Karpas-422 (cell line): Measurements from ENCODE around the gene FOXO1. TPM values are rescaled to one million over a fixed set of nuclear protein-coding genes. Genes with fewer than 3 reads are reported as not detected.

Source experiments
- DNase-seq: peaks from one replicate; pipeline ENCODE4 v3.0.0-alpha.2; 2015
- H2AFZ ChIP-seq: fragments of 200-600 bp; sonication (generic); 2 replicates; pipeline ENCODE4 v1.6.1; 2014; ENCODE audit warnings: antibody characterized with exemption, low read length, mixed read lengths
- H3K27ac ChIP-seq: fragments of 200-600 bp; sonication (generic); 2 replicates; pipeline ENCODE4 v1.5.1; 2014; ENCODE audit warnings: mild to moderate bottlenecking, low read length, moderate library complexity
- H3K27me3 ChIP-seq: fragments of 200-600 bp; sonication (generic); 2 replicates; pipeline ENCODE4 v1.6.1; 2014; ENCODE audit warnings: low read length, mixed read lengths
- H3K36me3 ChIP-seq: fragments of 200-600 bp; sonication (generic); 2 replicates; pipeline ENCODE4 v1.6.1; 2014; ENCODE audit warnings: low read length, mixed read lengths; ENCODE audit not compliant: insufficient read depth
- H3K4me1 ChIP-seq: fragments of 200-600 bp; sonication (generic); 2 replicates; pipeline ENCODE4 v1.6.1; 2014; ENCODE audit warnings: mild to moderate bottlenecking, low read length, mixed read lengths
- H3K4me2 ChIP-seq: fragments of 200-600 bp; sonication (generic); 2 replicates; pipeline ENCODE4 v1.6.1; 2014; ENCODE audit warnings: low read length, low read depth, mild to moderate bottlenecking; ENCODE audit not compliant: poor library complexity, severe bottlenecking
- H3K4me3 ChIP-seq: fragments of 200-600 bp; sonication (generic); 2 replicates; pipeline ENCODE4 v1.5.1; 2014; ENCODE audit warnings: mild to moderate bottlenecking, antibody characterized with exemption, low read length, mixed read lengths
- H3K79me2 ChIP-seq: fragments of 200-600 bp; sonication (generic); 2 replicates; pipeline ENCODE4 v1.6.1; 2014; ENCODE audit warnings: mild to moderate bottlenecking, low read length, mixed read lengths
- H3K9ac ChIP-seq: fragments of 200-600 bp; sonication (generic); 2 replicates; pipeline ENCODE4 v1.6.0; 2014; ENCODE audit warnings: low read length
- H3K9me2 ChIP-seq: fragments of 200-600 bp; sonication (generic), shearing (Covaris generic); replicated peaks from 2 replicates; pipeline ENCODE4 v1.6.0; 2014; ENCODE audit warnings: mild to moderate bottlenecking, low read length, moderate library complexity; ENCODE audit not compliant: insufficient read depth
- H3K9me3 ChIP-seq: fragments of 300-700, 200-600 bp; sonication (generic); 2 replicates; pipeline ENCODE4 v1.6.1; 2014; ENCODE audit warnings: low read length, mixed read lengths
- H4K20me1 ChIP-seq: fragments of 200-600 bp; sonication (generic); 2 replicates; pipeline ENCODE4 v1.6.1; 2014; ENCODE audit warnings: mild to moderate bottlenecking, antibody characterized with exemption, low read length, low read depth; ENCODE audit not compliant: insufficient read depth
- total RNA-seq: library from RNA; depleted of rRNA; stranded (reverse); fragments of >200 nt; shearing (Covaris generic); gene quantifications from 2 replicates; pipeline ENCODE4 v1.2.3, GENCODE V29; 2014; ENCODE audit warnings: low replicate concordance

The FOXO1 gene
- total RNA-seq, 1 experiment from 2014 or later, result 51.6 TPM

DNA sequence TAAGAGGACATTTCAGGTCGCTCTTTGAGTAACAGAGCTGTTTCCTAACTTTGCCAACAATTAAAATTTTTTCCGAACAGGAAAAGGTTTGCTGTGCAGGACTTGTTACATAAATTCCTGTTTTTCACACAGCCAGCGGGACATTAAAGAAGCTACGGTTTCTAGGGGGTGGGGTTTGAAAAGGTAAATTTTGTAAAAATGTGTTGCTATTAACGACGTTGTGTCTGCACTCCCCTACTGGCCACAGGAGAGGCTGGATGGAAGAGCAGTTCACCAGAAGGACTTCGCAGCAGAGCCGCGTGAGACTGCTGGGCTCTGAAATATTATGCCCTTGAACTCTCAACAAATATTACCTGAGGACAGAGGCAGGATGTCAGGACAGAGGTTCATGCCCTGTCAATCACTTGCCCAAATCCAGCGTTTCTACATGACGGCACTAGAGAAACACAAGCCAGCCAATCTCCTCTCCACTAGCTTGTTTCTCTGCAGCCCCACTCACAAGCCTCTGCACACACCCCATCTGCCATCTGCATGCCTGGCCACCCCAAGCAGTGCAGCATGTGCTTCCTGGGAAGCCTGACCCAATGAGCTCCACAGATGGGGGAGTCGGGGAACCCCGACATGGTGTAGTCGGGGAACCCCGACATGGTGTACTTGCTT is 102.0 kb downstream of the FOXO1 start:
- Histone ChIP-seq H2AFZ (no peak overlapping the region), H3K9me2 (no peaks in the 10 kb centered on the region), H4K20me1 (peaks cover 69% of the 10 kb centered on the region), H3K4me3 (no peak overlapping the region), H3K79me2 (peaks cover 87% of the 10 kb centered on the region), H3K9ac (no peak overlapping the region), H3K27ac (peak overlapping the region; percentile 21; the same call in 1 of the 2 replicates), H3K4me2 (peak overlapping the region; percentile 3), H3K36me3 (peaks cover 11% of the 10 kb centered on the region; the same call in 1 of the 2 replicates), H3K9me3 (no peaks in the 10 kb centered on the region), H3K27me3 (no peaks in the 10 kb centered on the region), H3K4me1 (peaks cover 46% of the 10 kb centered on the region)
- DNase-seq, result no peak

DNA sequence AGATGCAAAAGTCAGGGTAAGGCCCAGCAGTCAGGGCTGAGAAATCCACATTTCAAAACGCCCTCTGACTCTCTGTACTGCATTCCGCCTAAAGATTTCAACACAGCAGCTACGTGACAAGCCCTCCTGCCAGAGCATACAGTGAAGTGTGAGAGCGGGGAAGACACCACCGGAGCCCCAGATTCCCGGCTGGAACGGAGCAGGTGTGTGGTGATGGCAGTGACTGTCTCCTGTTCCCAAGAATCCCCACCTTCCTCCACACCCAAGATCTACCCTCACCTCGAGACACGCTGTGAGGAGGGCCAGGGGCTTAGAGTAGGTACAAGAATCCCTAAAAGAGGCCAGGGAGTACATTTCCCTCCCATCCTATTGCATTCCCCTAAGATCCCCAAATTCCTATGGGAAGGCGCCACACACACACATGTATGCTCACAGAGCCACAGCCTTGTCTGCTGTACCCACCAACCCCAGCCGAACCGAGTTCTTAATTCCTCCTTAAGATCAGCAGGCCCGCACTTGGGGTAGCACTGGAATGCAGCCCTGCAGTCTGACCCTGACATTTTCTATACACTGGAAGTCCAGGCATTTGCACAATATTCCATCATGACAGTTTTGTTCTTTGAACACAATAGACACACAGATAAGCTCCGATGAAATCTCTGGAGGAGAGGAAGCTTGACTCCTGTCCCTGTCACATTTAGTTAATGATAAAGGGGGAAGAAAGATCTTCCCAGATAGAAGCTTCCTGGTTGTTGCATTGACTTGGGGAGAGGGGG is 102.9 kb downstream of the FOXO1 start:
- H3K4me1 ChIP-seq, result peaks cover 38% of the 10 kb centered on the region
- no peak overlapping the region for H3K4me2 ChIP-seq
- H3K4me3 ChIP-seq, result no peak overlapping the region
- H3K79me2 ChIP-seq, result peaks cover 86% of the 10 kb centered on the region
- H4K20me1 ChIP-seq, result peaks cover 66% of the 10 kb centered on the region
- H3K9ac ChIP-seq, result no peak overlapping the region
- no peak for DNase-seq
- H2AFZ ChIP-seq, result no peak overlapping the region
- no peak overlapping the region for H3K27ac ChIP-seq
- H3K27me3 ChIP-seq, result no peaks in the 10 kb centered on the region
- H3K9me2 ChIP-seq, result no peaks in the 10 kb centered on the region
- peaks cover 18% of the 10 kb centered on the region for H3K36me3 ChIP-seq
- no peaks in the 10 kb centered on the region for H3K9me3 ChIP-seq

DNA sequence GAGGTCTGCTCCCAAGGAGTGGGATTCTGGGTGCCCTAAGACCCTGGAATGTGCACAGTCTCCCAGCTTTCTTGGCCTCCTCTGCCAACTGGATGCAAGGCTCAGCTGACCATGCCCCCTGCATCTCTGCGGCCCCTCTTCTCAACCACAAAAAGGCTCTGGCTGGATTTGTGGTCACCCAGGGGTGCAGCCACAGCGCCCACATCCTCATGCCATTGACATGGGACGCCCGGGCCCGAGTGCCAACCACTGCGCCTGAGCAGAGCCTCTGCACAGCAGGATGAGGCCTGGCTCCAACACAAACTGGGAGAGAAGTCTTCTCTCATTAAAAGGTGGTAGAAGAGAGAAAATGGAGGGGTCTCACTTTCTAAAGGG is 103.5 kb downstream of the FOXO1 start:
- Histone ChIP-seq H2AFZ (no peak overlapping the region), H3K4me3 (no peak overlapping the region), H3K79me2 (peaks cover 86% of the 10 kb centered on the region), H3K9me2 (no peaks in the 10 kb centered on the region), H3K9me3 (no peaks in the 10 kb centered on the region), H3K4me2 (no peak overlapping the region), H3K27ac (no peak overlapping the region), H3K27me3 (no peaks in the 10 kb centered on the region), H4K20me1 (peaks cover 65% of the 10 kb centered on the region), H3K9ac (no peak overlapping the region), H3K4me1 (peaks cover 38% of the 10 kb centered on the region), H3K36me3 (peaks cover 20% of the 10 kb centered on the region)
- no peak for DNase-seq

DNA sequence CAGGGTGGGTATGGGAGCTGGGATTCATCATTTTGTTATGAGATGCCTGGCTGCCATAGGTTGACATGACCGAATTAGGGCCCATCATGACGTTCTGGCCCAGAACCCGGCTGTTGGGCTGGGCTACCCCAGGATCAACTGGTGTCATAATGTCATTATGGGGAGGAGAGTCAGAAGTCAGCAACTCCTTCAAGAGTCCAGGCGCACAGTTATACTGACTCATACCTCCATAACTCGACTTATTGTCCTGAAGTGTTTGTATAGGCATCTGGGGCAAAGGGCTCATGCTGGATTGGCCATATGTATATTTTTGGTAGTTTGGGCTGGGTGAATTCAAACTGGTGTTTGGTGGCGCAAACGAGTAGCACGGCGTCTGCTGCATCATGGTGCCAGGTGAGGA is 106.5 kb downstream of the FOXO1 start:
- Histone ChIP-seq H3K27me3 (no peaks in the 10 kb centered on the region), H3K4me3 (no peak overlapping the region), H3K79me2 (peaks cover 76% of the 10 kb centered on the region), H3K9me3 (no peaks in the 10 kb centered on the region), H3K36me3 (peaks cover 20% of the 10 kb centered on the region), H4K20me1 (peaks cover 57% of the 10 kb centered on the region), H3K9ac (no peak overlapping the region), H3K27ac (no peak overlapping the region), H3K4me2 (no peak overlapping the region), H2AFZ (no peak overlapping the region), H3K4me1 (peaks cover 29% of the 10 kb centered on the region), H3K9me2 (no peaks in the 10 kb centered on the region)
- no peak for DNase-seq

DNA sequence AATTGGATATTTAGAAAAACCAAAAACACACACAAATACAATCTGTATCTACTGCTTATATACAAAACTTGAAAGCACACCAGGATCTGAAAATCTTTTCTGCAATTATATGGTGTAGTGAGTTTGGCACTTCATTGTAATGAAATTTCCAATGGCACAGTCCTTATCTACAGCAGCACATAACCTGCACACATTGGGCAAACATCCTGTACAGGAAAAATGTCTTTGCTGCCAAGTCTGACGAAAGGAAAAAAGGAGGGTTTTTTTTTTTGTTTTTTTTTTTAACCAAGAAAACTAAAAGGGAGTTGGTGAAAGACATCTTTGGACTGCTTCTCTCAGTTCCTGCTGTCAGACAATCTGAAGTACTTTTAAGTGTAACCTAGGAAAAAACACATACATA is 107.8 kb downstream of the FOXO1 start:
- Histone ChIP-seq H3K4me2 (no peak overlapping the region), H3K9ac (no peak overlapping the region), H3K9me2 (no peaks in the 10 kb centered on the region), H3K9me3 (no peaks in the 10 kb centered on the region), H3K4me3 (no peak overlapping the region), H3K27me3 (no peaks in the 10 kb centered on the region), H2AFZ (no peak overlapping the region), H4K20me1 (peaks cover 62% of the 10 kb centered on the region), H3K27ac (no peak overlapping the region), H3K79me2 (peaks cover 66% of the 10 kb centered on the region), H3K4me1 (peaks cover 31% of the 10 kb centered on the region), H3K36me3 (peaks cover 20% of the 10 kb centered on the region)
- DNase-seq, result no peak

DNA sequence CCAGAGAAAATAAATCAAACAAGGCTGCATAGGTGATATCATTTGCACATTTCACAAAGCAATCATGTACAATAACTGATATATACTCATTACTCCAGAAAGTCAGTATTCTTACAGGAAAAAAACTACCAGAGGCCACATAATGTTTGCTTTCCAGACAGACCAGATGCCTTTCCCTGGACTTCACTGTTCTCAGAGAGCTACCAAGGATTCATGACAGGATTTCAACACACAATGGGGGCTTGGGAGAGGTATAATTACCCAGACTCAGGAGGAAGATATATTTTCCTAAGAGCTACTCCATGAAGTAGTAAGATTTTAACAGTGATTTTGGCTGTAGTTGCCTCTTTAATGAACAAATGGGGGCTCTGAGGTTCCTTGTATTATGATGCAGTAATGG is 110.0 kb downstream of the FOXO1 start:
- peaks cover 51% of the 10 kb centered on the region for H3K79me2 ChIP-seq

DNA sequence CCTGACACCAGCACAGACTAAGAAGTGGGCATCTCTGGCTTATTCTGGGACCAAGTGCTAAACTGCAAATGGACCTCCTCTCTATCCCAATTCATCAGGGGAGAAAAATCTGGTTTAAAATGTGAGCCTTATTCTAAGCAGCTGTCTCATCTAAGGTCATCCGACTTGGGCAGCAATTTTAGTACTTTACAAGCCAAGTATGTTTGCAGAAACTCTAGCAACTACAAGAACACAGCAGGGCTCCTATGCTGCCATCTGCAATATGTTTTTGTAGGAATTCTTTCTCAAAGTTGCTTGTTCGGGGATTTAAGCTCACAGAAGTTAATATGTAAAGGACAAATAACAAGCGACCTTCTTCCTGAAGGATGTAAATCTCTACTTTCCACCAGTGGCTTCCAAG is 113.1 kb downstream of the FOXO1 start:
- Histone ChIP-seq H3K27me3 (no peaks in the 10 kb centered on the region), H3K36me3 (peaks cover under 1% of the 10 kb centered on the region; the same call in 1 of the 2 replicates), H3K79me2 (peaks cover 26% of the 10 kb centered on the region), H3K9me3 (no peaks in the 10 kb centered on the region), H3K9me2 (no peaks in the 10 kb centered on the region), H2AFZ (no peak overlapping the region), H4K20me1 (peaks cover 27% of the 10 kb centered on the region), H3K4me3 (no peak overlapping the region), H3K9ac (no peak overlapping the region), H3K4me1 (peaks cover 81% of the 10 kb centered on the region), H3K4me2 (no peak overlapping the region), H3K27ac (no peak overlapping the region)
- DNase-seq, result no peak

More for the DNA sequence above, 110.0 kb downstream of the FOXO1 start:
- peaks cover 53% of the 10 kb centered on the region for H3K4me1 ChIP-seq
- H3K4me3 ChIP-seq, result no peak overlapping the region
- peaks cover 45% of the 10 kb centered on the region for H4K20me1 ChIP-seq
- no peaks in the 10 kb centered on the region for H3K9me3 ChIP-seq
- H3K9ac ChIP-seq, result no peak overlapping the region
- no peak overlapping the region for H3K27ac ChIP-seq
- no peak overlapping the region for H2AFZ ChIP-seq
- H3K36me3 ChIP-seq, result peaks cover 20% of the 10 kb centered on the region
- no peaks in the 10 kb centered on the region for H3K9me2 ChIP-seq
- no peak for DNase-seq
- no peak overlapping the region for H3K4me2 ChIP-seq
- no peaks in the 10 kb centered on the region for H3K27me3 ChIP-seq

GRCh38 chr13:40552895-40553294 is 113.5 kb downstream of the FOXO1 start:
- Histone ChIP-seq H3K4me2 (no peak overlapping the region), H3K4me3 (no peak overlapping the region), H4K20me1 (peaks cover 25% of the 10 kb centered on the region), H3K36me3 (no peaks in the 10 kb centered on the region), H3K4me1 (peaks cover 81% of the 10 kb centered on the region), H3K27ac (no peak overlapping the region), H3K9ac (no peak overlapping the region), H3K27me3 (no peaks in the 10 kb centered on the region), H3K9me3 (no peaks in the 10 kb centered on the region), H3K9me2 (no peaks in the 10 kb centered on the region), H2AFZ (no peak overlapping the region), H3K79me2 (peaks cover 22% of the 10 kb centered on the region)
- DNase-seq, result no peak
